GM19043 (cell line): ENCODE results near the gene ARPC1B.
"Not testable (repeated sequence)": the region's sequence is repeated elsewhere in the genome, so short reads cannot be mapped to it uniquely, and the experiment has no call there.

Experiments
- ATAC-seq: cut with Tn5 transposase; IDR thresholded peaks from one replicate; pipeline ENCODE4 v1.9.1; 2021; ENCODE audit warnings: low read depth; ENCODE audit not compliant: unreplicated experiment

Gene ARPC1B

GRCh38 chr7:99374111-99375064 lies at the start of gene ARPC1B:
Gene ARPC1B (plus strand): TSS chr7:99374730. CDS start chr7:99385715, 10,985 bp downstream.
- ATAC-seq: peak; percentile 43

GRCh38 chr7:99325001-99325493 lies 49.5 kb upstream of the ARPC1B start:
- no peak for ATAC-seq

GRCh38 chr7:99325592-99326407 lies 48.7 kb upstream of the ARPC1B start, which contains the start of gene ARPC1A:
Gene ARPC1A (plus strand): TSS chr7:99325898. CDS start chr7:99333354, 7,456 bp downstream.
- peak; percentile 93 for ATAC-seq

- ATAC-seq: no peak
These were observed 48.1 kb upstream of the ARPC1B start for GRCh38 chr7:99326408-99326782.

GRCh38 chr7:99330314-99330961 lies 44.1 kb upstream of the ARPC1B start:
- ATAC-seq: not testable (repeated sequence)

- ATAC-seq: no peak
These were observed 43.5 kb upstream of the ARPC1B start for GRCh38 chr7:99331002-99331401.

- no peak for ATAC-seq
These were observed 34.9 kb upstream of the ARPC1B start for GRCh38 chr7:99339595-99339994.

- ATAC-seq: no peak
These were observed 33.9 kb upstream of the ARPC1B start for GRCh38 chr7:99340659-99341058.

- ATAC-seq: no peak
These were observed 30.4 kb upstream of the ARPC1B start for GRCh38 chr7:99344061-99344647.

- ATAC-seq: not testable (repeated sequence)
These were observed 23.9 kb upstream of the ARPC1B start for GRCh38 chr7:99350641-99351040.

- ATAC-seq: no peak
These were observed 22.3 kb upstream of the ARPC1B start for GRCh38 chr7:99352247-99352646.

- ATAC-seq: no peak
These were observed 19.4 kb upstream of the ARPC1B start for GRCh38 chr7:99355098-99355497.

GRCh38 chr7:99357701-99358490 lies 16.6 kb upstream of the ARPC1B start:
- no peak for ATAC-seq

GRCh38 chr7:99358521-99358920 lies 16.0 kb upstream of the ARPC1B start:
- not testable (repeated sequence) for ATAC-seq

GRCh38 chr7:99359465-99360154 lies 14.9 kb upstream of the ARPC1B start:
- no peak for ATAC-seq

GRCh38 chr7:99362801-99363200 lies 11.7 kb upstream of the ARPC1B start:
- ATAC-seq: no peak

GRCh38 chr7:99363286-99363685 lies 11.2 kb upstream of the ARPC1B start:
- no peak for ATAC-seq

GRCh38 chr7:99365318-99366141 lies 9.0 kb upstream of the ARPC1B start:
- no peak for ATAC-seq
